Spleen (tissue), 7 donors: ENCODE measurements around the gene KCNJ8.

Experiments used
- POLR2A ChIP-seq, 3 donors: fragments of 450-650 bp; IDR thresholded peaks; one replicate each; pipeline ENCODE4 v1.5.1; 2017; ENCODE audit warnings: antibody characterized with exemption in 3 of 3, mild to moderate bottlenecking in 1 of 3
- POLR2AphosphoS5 ChIP-seq, 3 donors: sonication (generic); formaldehyde crosslinking; IDR thresholded peaks; one replicate each; pipeline ENCODE4 v1.5.1; 2017; ENCODE audit warnings: antibody characterized with exemption in 3 of 3
- TF ChIP-seq, protein P1 (sequence below), 11 experiments: fragments of 200-600 bp in 7 of 11; fragments of 450-650 bp in 4 of 11; sonication (generic) in 4 of 11; IDR thresholded peaks in 8 of 11; conservative IDR thresholded peaks in 3 of 11; 1 replicate in 7 of 11; 2 replicates in 4 of 11; pipeline versions ENCODE4 v1.4.0 to v1.8.0; 2016 to 2021; ENCODE audit warnings: antibody characterized with exemption in 11 of 11, inconsistent platforms in 4 of 11, mild to moderate bottlenecking in 1 of 11
- donor health status: DM: no; HTN: no; CAD: no; lungs with moderate emphysema.
- donor health status: DM: no; HTN: no; CAD: no.
- donor health status: DM: no; HTN: no; CAD: no.

GRCh38 chr12:21786041-21786531, 11.6 kb upstream of the KCNJ8 start:
- TF ChIP-seq, protein P1, sequence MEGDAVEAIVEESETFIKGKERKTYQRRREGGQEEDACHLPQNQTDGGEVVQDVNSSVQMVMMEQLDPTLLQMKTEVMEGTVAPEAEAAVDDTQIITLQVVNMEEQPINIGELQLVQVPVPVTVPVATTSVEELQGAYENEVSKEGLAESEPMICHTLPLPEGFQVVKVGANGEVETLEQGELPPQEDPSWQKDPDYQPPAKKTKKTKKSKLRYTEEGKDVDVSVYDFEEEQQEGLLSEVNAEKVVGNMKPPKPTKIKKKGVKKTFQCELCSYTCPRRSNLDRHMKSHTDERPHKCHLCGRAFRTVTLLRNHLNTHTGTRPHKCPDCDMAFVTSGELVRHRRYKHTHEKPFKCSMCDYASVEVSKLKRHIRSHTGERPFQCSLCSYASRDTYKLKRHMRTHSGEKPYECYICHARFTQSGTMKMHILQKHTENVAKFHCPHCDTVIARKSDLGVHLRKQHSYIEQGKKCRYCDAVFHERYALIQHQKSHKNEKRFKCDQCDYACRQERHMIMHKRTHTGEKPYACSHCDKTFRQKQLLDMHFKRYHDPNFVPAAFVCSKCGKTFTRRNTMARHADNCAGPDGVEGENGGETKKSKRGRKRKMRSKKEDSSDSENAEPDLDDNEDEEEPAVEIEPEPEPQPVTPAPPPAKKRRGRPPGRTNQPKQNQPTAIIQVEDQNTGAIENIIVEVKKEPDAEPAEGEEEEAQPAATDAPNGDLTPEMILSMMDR (IDR thresholded peaks at IDR 0.05 in 8 of 11, conservative IDR thresholded peaks at IDR 0.05 in 3 of 11) = no peak
- TF ChIP-seq POLR2AphosphoS5 (IDR thresholded peaks at IDR 0.05) (no peak), POLR2A (IDR thresholded peaks at IDR 0.05) (no peak)
